LNCAP (cell line): ENCODE results near the gene EFNB2.

Experiments
- TF ChIP-seq, protein P1 (sequence below): fragments of 450-650 bp; IDR thresholded peaks from 2 replicates; pipeline ENCODE4 v1.5.1; 2017; ENCODE audit warnings: mild to moderate bottlenecking

The EFNB2 gene

DNA sequence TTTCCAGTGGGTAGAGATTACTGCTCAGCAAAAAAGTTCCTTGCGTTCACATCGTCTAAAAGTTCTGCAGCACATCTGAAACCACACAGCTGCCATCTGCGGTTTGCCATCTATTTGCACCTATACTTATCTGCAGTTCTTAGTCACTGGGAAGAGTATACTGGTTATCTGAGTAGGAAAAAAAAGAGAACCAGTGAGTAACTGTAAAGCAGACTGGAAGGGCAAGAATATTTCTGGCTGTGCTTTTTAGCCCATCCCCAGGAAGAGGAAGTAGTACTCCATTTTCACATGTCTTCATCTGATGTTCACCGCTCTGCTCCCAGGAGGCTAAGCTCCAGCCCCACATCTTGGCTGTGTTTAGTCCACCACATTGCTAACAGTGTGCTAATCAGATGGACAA is 35.6 kb downstream of the EFNB2 start:
- TF ChIP-seq, protein P1, sequence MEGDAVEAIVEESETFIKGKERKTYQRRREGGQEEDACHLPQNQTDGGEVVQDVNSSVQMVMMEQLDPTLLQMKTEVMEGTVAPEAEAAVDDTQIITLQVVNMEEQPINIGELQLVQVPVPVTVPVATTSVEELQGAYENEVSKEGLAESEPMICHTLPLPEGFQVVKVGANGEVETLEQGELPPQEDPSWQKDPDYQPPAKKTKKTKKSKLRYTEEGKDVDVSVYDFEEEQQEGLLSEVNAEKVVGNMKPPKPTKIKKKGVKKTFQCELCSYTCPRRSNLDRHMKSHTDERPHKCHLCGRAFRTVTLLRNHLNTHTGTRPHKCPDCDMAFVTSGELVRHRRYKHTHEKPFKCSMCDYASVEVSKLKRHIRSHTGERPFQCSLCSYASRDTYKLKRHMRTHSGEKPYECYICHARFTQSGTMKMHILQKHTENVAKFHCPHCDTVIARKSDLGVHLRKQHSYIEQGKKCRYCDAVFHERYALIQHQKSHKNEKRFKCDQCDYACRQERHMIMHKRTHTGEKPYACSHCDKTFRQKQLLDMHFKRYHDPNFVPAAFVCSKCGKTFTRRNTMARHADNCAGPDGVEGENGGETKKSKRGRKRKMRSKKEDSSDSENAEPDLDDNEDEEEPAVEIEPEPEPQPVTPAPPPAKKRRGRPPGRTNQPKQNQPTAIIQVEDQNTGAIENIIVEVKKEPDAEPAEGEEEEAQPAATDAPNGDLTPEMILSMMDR, result no peak

DNA sequence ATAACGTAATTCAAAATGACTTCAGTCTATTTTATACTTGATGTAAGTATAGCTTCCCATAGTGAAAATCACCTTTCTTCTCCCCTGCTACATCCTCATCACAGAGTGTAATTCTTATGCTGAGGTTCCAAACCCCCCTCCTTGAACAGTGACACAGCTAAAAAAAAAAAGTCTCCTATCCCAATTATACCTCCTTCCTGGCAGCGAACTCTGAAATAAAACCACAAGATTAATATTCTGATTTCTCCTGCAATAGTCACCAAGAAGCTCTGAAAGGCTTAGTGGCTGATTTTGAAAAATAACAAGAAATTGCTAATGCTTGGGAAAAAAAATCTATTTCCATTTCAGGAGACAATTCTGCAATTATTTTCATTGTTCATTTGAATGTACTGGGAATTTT is 36.3 kb downstream of the EFNB2 start:
- TF ChIP-seq, protein P1, result no peak

DNA sequence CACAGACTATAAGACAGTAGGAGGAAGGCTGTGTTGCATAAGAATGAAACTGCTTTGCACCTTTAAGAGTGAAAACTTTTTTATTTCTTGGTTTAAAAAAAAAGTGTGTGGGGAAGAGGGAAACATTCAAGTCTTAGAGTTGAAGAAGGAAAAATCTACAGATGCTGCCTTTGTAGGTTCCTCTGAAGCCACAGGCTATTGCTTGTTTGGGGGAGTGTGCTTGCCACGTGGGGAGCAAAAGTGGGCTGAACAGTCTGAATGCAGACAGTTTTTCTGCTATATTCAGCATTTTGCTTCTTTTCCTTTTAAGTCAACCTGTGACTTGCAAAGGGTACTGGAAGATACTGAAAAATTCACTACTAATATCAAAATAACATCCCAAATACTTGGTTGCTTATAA is 36.9 kb downstream of the EFNB2 start:
- TF ChIP-seq, protein P1, result no peak

DNA sequence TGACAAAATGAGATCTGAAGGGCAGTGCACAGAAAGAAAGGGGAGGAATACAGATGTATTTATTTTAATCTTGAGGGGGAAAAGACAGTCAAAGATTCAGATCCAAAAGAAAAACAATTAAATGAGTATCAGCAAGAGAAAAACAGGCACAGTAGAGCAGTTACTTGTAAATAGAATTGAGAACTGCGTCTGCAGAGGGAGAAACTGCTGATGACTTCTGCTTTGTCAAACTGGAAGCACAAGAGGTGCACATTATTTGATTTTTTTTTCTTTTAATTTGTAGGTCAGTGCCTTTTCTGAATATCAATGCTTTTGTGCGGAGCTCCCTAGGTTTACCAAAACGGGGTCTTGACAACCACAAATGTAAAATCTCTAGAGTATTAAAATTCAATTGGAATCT is 37.3 kb downstream of the EFNB2 start:
- TF ChIP-seq, protein P1, result no peak

DNA sequence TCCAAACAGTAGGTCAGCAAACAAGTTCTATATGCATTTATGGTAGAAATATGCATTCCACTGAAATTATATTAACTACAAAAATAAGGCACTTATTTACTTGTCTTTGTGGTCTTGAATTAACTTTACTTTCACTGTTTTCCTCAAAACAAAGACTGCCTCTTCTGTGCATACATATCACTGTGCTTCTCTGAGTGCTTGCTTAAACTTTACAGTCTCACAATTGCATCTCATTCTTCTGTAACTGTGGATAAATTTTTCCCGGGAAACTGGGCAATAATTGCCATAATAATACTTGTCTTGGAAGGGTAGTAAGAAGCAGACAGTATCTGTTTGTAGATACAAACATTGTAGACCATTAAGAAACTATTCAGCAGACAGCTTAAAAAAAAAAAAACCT is 38.4 kb downstream of the EFNB2 start:
- TF ChIP-seq, protein P1, result no peak

DNA sequence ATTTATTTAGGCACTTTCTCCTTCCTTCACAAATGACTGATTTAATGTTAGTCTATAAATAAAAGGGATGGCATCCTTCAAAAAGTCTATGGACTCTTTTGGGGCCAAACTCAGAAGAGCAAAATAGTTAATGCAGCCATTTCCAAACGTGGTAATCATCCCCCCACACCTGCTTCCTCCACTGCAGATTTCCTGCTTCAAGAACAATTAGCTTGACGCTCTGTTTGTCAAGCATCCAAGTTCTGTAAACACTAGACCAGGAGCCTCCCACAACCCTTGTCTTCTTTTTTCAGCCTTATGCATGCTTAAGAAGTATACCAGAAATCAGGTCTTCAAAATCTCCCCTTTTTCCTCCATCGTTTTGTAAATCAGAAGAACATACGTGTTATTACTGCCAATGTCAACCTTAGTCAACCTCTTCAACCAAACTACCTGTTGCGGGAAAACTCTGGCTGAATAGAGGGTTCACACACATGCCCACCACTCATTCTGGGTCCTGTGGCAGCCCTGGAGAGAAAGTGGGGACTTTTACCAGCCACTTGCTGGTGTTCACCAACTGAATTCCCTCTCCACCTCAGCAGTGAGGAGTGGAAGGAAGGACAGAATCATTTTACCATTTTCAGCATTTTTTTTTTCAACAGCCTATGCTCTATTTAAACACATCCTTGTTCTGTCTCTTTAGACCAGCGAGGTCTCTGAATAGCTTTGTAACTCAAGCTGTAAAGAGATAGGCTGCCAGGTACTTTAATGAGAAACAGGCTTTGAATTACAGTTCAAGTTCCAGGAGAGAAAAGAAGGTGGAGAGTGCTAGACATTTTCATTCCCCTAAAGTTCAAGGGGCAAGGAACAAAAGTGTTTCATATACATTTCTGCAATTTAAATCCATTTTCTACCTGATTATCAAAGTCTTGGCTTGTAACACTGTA is 39.1 kb downstream of the EFNB2 start:
- TF ChIP-seq, protein P1, result no peak

DNA sequence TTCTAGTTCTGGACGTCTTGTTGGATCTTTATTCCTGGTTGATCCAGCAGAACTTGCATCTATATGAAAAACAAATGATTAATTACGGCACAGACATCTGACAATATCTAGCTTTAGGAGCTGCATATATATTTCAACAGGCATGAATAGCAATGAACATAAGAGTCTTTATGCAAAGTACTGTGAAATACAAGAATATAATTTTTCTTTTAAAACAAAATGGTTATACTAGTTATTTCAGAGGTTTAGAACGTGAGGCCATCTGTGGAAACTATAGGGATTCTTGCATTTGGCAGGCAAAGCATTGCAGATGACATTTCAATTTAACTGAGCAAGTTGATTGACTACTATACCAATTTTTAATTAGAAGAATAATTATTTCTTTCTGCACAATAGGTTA is 40.5 kb downstream of the EFNB2 start:
- TF ChIP-seq, protein P1, result no peak
